Measurements from ENCODE around the gene NRXN2.

The NRXN2 gene

GRCh38 chr11:64665411-64665821 is 57.6 kb downstream of the NRXN2 start:
- DNase-seq = peak; percentile 61

GRCh38 chr11:64664236-64664870 is 58.6 kb downstream of the NRXN2 start:
- DNase-seq = peak; percentile 91

- DNase-seq = no peak
Observed at GRCh38 chr11:64663656-64664055, 59.3 kb downstream of the NRXN2 start.

- no peak for DNase-seq
Observed at GRCh38 chr11:64661614-64662013, 61.4 kb downstream of the NRXN2 start.

GRCh38 chr11:64661146-64661545 is 61.9 kb downstream of the NRXN2 start:
- no peak for DNase-seq

- no peak for DNase-seq
Observed at GRCh38 chr11:64660706-64661105, 62.3 kb downstream of the NRXN2 start.

- DNase-seq = no peak
Observed at GRCh38 chr11:64660205-64660604, 62.8 kb downstream of the NRXN2 start.

GRCh38 chr11:64659417-64660144 is 63.4 kb downstream of the NRXN2 start:
- peak; percentile 67 for DNase-seq

GRCh38 chr11:64658265-64658664 is 64.7 kb downstream of the NRXN2 start:
- no peak for DNase-seq

GRCh38 chr11:64656862-64657261 is 66.1 kb downstream of the NRXN2 start:
- DNase-seq = no peak

- DNase-seq = peak; percentile 73
Observed at GRCh38 chr11:64655941-64656601, 66.9 kb downstream of the NRXN2 start.

GRCh38 chr11:64654958-64655541 is 67.9 kb downstream of the NRXN2 start:
- peak; percentile 81 for DNase-seq

GRCh38 chr11:64654439-64654838 is 68.6 kb downstream of the NRXN2 start:
- DNase-seq = no peak

GRCh38 chr11:64653388-64653973 is 69.5 kb downstream of the NRXN2 start:
- no peak for DNase-seq

- peak; percentile 82 for DNase-seq
Observed at GRCh38 chr11:64652586-64653387, 70.2 kb downstream of the NRXN2 start.

GRCh38 chr11:64650923-64651523 is 72.0 kb downstream of the NRXN2 start:
- DNase-seq = peak; percentile 50

- DNase-seq = peak; percentile 52
Observed at GRCh38 chr11:64649291-64649697, 73.7 kb downstream of the NRXN2 start.

GRCh38 chr11:64648551-64648950 is 74.4 kb downstream of the NRXN2 start:
- no peak for DNase-seq

GRCh38 chr11:64647019-64647779 is 75.8 kb downstream of the NRXN2 start:
- DNase-seq = no peak

- no peak for DNase-seq
Observed at GRCh38 chr11:64644647-64645275, 78.2 kb downstream of the NRXN2 start.

Measured in suppressor macrophage treated with lipopolysaccharide for 4 hours (primary cell).